ENCODE measurements around the gene CEACAM3. TPM values are rescaled to one million over a fixed set of nuclear protein-coding genes. Genes with fewer than 3 reads are reported as not detected.

CEACAM3 gene
- total and polyA plus RNA-seq, 2 experiments from 2014 or later, result not detected

GRCh38 chr19:41801792-41802211 is 5.4 kb downstream of the CEACAM3 start:
- Histone ChIP-seq H3K4me1 (ENCODE audit: insufficient read depth) (no peaks in the 10 kb centered on the region), H3K27me3 (no peaks in the 10 kb centered on the region), H3K27ac (no peak overlapping the region), H2AFZ (no peak overlapping the region), H3K4me2 (no peak overlapping the region), H3K36me3 (replicated peaks; ENCODE audit: insufficient read depth, low read depth) (no peaks in the 10 kb centered on the region), H3K9me2 (replicated peaks; ENCODE audit: insufficient read depth) (no peaks in the 10 kb centered on the region), H3K79me2 (no peaks in the 10 kb centered on the region), H3K9me3 (ENCODE audit: low read depth) (no peaks in the 10 kb centered on the region), H4K20me1 (ENCODE audit: insufficient read depth, poor library complexity, severe bottlenecking) (no peaks in the 10 kb centered on the region), H3K4me3 (no peak overlapping the region)
- TF ChIP-seq EZH2 (IDR thresholded peaks at IDR 0.05; ENCODE audit: borderline replicate concordance) (no peak), CTCF (IDR thresholded peaks at IDR 0.05; ENCODE audit: poor library complexity) (no peak), EZH2phosphoT487 (IDR thresholded peaks at IDR 0.05; ENCODE audit: low read depth, severe bottlenecking, unreplicated experiment) (no peak)
- no peak for DNase-seq (ENCODE audit: low spot score)
- 39% methylated on average over 2 of the region's 2 CpGs for WGBS (ENCODE audit: low lambda C conversion rate, missing lambda C conversion rate)

- no peaks in the 10 kb centered on the region for H4K20me1 ChIP-seq (ENCODE audit: insufficient read depth, poor library complexity, severe bottlenecking)
- 70% methylated on average over 2 of the region's 2 CpGs for WGBS (ENCODE audit: low lambda C conversion rate, missing lambda C conversion rate)
- no peak overlapping the region for H3K4me2 ChIP-seq
- H3K4me3 ChIP-seq, result no peak overlapping the region
- H3K9me2 ChIP-seq (replicated peaks; ENCODE audit: insufficient read depth), result no peaks in the 10 kb centered on the region
- no peaks in the 10 kb centered on the region for H3K4me1 ChIP-seq (ENCODE audit: insufficient read depth)
- no peaks in the 10 kb centered on the region for H3K27me3 ChIP-seq
- no peak for TF ChIP-seq EZH2phosphoT487 (IDR thresholded peaks at IDR 0.05; ENCODE audit: low read depth, severe bottlenecking, unreplicated experiment)
- TF ChIP-seq CTCF (IDR thresholded peaks at IDR 0.05; ENCODE audit: poor library complexity), result no peak
- no peak for TF ChIP-seq EZH2 (IDR thresholded peaks at IDR 0.05; ENCODE audit: borderline replicate concordance)
- H3K9me3 ChIP-seq (ENCODE audit: low read depth), result no peaks in the 10 kb centered on the region
- H3K36me3 ChIP-seq (replicated peaks; ENCODE audit: insufficient read depth, low read depth), result no peaks in the 10 kb centered on the region
- no peak overlapping the region for H2AFZ ChIP-seq
- no peak for DNase-seq (ENCODE audit: low spot score)
- no peaks in the 10 kb centered on the region for H3K79me2 ChIP-seq
- no peak overlapping the region for H3K27ac ChIP-seq
These were observed 6.4 kb downstream of the CEACAM3 start for GRCh38 chr19:41802770-41803169.

- Histone ChIP-seq H3K27ac (no peak overlapping the region), H2AFZ (no peak overlapping the region), H3K79me2 (no peaks in the 10 kb centered on the region), H3K27me3 (no peaks in the 10 kb centered on the region), H3K9me3 (ENCODE audit: low read depth) (no peaks in the 10 kb centered on the region), H3K4me1 (ENCODE audit: insufficient read depth) (no peaks in the 10 kb centered on the region), H3K4me2 (no peak overlapping the region), H3K36me3 (replicated peaks; ENCODE audit: insufficient read depth, low read depth) (no peaks in the 10 kb centered on the region), H3K9me2 (replicated peaks; ENCODE audit: insufficient read depth) (no peaks in the 10 kb centered on the region), H4K20me1 (ENCODE audit: insufficient read depth, poor library complexity, severe bottlenecking) (no peaks in the 10 kb centered on the region), H3K4me3 (no peak overlapping the region)
- whole genome bisulfite sequencing (ENCODE audit: low lambda C conversion rate, missing lambda C conversion rate), result 86% methylated on average over 3 of the region's 3 CpGs
- no peak for DNase-seq (ENCODE audit: low spot score)
- TF ChIP-seq EZH2phosphoT487 (IDR thresholded peaks at IDR 0.05; ENCODE audit: low read depth, severe bottlenecking, unreplicated experiment) (no peak), CTCF (IDR thresholded peaks at IDR 0.05; ENCODE audit: poor library complexity) (no peak), EZH2 (IDR thresholded peaks at IDR 0.05; ENCODE audit: borderline replicate concordance) (no peak)
These were observed 7.9 kb downstream of the CEACAM3 start for GRCh38 chr19:41804336-41804735.

- Histone ChIP-seq H3K27me3 (no peaks in the 10 kb centered on the region), H3K9me2 (replicated peaks; ENCODE audit: insufficient read depth) (no peaks in the 10 kb centered on the region), H3K79me2 (no peaks in the 10 kb centered on the region), H3K4me3 (no peak overlapping the region), H3K36me3 (replicated peaks; ENCODE audit: insufficient read depth, low read depth) (no peaks in the 10 kb centered on the region), H3K4me1 (ENCODE audit: insufficient read depth) (no peaks in the 10 kb centered on the region), H3K27ac (no peak overlapping the region), H3K4me2 (no peak overlapping the region), H3K9me3 (ENCODE audit: low read depth) (no peaks in the 10 kb centered on the region), H2AFZ (no peak overlapping the region), H4K20me1 (ENCODE audit: insufficient read depth, poor library complexity, severe bottlenecking) (no peaks in the 10 kb centered on the region)
- TF ChIP-seq EZH2phosphoT487 (IDR thresholded peaks at IDR 0.05; ENCODE audit: low read depth, severe bottlenecking, unreplicated experiment), result no peak
- no peak for TF ChIP-seq CTCF (IDR thresholded peaks at IDR 0.05; ENCODE audit: poor library complexity)
- TF ChIP-seq EZH2 (IDR thresholded peaks at IDR 0.05; ENCODE audit: borderline replicate concordance), result no peak
- no peak for DNase-seq (ENCODE audit: low spot score)
- 71% methylated on average over 3 of the region's 3 CpGs for WGBS (ENCODE audit: low lambda C conversion rate, missing lambda C conversion rate)
These were observed 10.8 kb downstream of the CEACAM3 start for GRCh38 chr19:41807176-41807575.
